GM21717 (cell line): ENCODE measurements around the gene B3GNT5.
"Not testable (repeated sequence)": the region's sequence is repeated elsewhere in the genome, so short reads cannot be mapped to it uniquely, and the experiment has no call there.

Experiments
- ATAC-seq: cut with Tn5 transposase; IDR thresholded peaks from one replicate; pipeline ENCODE4 v1.9.1; 2021; ENCODE audit warnings: mild to moderate bottlenecking, moderate library complexity; ENCODE audit not compliant: unreplicated experiment

The B3GNT5 gene

GRCh38 chr3:183229178-183229577, 23.9 kb upstream of the B3GNT5 start:
- no peak for ATAC-seq

GRCh38 chr3:183230251-183230650, 22.8 kb upstream of the B3GNT5 start:
- ATAC-seq = not testable (repeated sequence)

DNA sequence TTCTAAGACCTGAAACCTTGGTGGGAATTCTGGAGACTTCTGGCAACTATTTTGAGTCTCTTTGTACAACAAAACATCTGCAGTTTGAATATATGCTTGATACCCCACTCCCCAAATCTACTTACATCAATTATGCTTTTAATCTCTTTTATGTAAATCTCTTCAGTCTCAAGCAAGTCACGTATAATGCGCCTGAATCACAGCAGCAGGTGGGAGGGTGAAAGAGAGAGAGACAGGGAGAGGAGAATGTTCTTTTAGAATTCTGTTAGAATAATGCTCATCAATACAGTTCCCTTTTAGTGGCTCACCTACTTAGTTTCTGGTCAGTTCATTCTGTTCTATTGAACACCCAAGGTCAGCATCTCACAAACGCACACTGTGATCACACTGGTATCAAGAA, 22.2 kb upstream of the B3GNT5 start:
- ATAC-seq = no peak

DNA sequence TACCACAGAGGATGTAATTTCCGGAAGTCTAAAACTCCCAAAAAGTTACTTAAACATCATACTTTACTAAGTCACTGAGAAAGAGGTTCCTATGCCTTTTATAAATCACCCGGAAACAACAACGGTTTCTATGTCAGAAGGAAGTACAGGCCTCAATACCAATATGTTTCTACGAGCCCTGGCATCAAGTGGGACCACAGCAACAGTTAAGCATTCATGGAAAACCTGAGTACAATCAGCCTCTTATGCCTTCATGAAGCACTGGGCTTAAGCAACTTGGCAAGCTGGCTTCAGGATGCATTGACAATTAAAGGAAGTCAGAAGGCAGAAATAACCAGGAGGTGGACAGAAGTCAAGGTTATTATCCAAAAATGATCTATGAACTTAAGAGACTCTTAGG, 19.1 kb upstream of the B3GNT5 start:
- no peak for ATAC-seq

GRCh38 chr3:183239046-183239445, 14.0 kb upstream of the B3GNT5 start:
- ATAC-seq = no peak

DNA sequence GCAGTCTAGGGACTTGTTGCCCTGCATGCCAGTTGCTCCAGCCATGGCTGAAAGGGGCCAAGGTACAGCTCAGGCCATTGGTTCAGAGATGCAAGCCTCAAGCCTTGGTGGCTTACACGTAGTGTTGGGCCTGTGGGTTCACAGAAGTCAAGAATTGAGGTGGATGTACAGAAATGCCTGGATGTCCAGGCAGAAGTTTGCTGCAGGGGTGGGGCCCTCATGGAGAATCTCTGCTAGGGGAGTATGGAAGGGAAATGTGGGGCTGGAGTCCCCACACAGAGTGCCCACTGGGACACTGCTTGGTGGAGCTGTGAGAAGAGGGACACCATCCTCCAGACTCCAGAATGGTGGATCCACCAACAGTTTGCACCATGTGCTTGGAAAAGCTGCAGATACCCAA, 10.6 kb upstream of the B3GNT5 start:
- ATAC-seq = no peak

DNA sequence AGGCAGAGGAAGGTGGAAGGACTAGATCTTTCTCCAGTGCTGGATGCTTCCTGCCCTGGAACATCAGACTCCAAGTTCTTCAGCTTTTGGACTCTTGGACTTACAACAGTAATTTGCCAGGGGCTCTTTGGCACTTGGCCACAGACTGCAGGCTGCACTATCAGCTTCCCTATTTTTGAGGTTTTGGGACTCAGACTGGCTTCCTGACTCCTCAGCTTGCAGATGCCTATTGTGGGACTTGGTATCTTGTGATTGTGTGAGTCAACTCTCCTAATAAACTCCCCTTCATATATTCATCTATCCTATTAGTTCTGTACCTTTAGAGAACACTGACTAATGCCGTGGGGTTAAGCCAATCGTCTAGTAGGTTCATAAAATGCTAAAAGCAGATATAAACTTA, 8.8 kb upstream of the B3GNT5 start:
- no peak for ATAC-seq

DNA sequence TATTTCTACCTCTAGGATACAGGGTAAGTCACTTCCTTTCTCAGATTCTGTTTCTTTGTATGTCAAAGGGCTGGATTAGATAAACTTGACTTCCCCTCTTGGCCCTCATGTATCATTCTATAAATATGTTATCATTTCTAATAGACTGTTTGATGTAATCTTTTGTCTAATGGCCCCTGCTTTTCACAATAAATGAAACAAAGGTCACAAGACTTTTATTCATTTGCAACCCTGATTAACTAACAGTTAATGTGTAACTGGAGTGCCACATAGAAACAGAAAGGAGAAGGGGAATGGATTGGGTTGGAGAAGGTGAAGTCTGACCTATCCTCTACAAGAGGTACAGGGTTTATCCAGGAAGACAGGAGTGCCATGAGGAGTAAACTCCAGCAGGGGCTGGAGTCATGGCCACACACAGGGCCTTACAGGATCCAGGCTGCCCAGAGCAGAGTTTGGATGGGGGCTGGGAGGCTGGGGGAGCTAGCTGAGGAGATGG, 8.0 kb upstream of the B3GNT5 start:
- ATAC-seq = no peak

DNA sequence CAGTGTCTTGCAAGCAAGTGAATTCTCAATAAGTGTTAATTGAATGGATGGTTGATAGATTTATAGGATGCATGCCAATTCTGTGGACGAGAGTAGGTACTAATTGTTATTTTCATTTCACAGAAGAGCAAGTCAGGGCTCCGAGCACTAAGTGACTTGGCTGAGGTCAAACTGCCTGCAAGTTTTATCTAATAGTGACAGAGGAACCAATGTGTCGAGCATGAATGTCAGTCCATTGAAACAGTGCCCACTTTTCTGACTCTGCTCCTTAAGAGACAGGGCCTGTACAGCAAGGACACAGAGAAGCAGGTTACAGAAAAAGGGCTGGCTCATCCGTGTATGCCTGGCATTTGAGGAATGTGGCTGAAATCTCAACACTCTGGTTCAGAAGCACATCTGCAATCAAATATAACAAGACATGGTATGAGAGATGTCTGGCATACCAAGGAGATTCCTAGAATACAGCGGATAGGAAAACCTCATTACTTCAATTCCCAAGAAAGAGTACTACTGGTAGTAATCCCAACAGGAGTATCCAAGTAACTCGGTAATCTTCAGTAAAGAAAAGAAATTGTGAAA, 6.0 kb upstream of the B3GNT5 start:
- no peak for ATAC-seq

DNA sequence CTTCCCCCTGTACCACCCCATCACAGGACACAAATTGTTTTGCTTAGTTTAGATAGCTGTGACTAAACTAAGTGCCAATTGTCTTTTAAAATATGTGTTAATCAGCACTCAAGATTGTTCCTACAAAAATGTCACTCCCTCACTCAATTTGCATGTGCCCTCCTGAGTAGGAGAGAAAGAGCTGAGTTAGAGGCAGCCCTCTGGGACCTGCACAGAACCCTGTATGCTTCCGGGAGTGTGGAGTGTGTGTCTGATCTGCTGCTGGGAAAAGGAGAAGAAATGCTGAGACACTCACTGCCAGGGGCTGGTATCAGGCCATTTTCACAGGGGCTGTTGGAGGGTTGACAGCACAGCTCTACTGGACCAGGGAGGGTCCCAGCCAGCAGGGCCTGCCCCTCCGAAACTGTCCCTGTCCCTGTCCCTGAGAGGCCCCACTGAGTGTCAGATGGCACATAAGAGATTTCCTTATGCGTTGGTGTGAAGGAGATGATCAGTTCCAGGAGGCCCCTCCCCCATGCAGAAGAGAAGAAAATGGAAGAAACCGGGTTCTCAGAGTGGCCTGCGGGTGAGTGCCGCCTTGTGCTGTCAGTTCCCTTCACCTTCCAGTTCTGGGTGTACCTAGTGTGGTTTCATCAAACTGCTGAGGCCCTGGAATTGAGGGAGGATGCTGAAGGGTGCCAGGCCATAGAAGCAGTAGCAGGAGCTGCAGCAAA, 3.9 kb upstream of the B3GNT5 start:
- ATAC-seq = no peak

GRCh38 chr3:183252118-183252782, 803 bp upstream of the B3GNT5 start:
- no peak for ATAC-seq

GRCh38 chr3:183253528-183254486, 754 bp downstream of the B3GNT5 start:
- no peak for ATAC-seq

DNA sequence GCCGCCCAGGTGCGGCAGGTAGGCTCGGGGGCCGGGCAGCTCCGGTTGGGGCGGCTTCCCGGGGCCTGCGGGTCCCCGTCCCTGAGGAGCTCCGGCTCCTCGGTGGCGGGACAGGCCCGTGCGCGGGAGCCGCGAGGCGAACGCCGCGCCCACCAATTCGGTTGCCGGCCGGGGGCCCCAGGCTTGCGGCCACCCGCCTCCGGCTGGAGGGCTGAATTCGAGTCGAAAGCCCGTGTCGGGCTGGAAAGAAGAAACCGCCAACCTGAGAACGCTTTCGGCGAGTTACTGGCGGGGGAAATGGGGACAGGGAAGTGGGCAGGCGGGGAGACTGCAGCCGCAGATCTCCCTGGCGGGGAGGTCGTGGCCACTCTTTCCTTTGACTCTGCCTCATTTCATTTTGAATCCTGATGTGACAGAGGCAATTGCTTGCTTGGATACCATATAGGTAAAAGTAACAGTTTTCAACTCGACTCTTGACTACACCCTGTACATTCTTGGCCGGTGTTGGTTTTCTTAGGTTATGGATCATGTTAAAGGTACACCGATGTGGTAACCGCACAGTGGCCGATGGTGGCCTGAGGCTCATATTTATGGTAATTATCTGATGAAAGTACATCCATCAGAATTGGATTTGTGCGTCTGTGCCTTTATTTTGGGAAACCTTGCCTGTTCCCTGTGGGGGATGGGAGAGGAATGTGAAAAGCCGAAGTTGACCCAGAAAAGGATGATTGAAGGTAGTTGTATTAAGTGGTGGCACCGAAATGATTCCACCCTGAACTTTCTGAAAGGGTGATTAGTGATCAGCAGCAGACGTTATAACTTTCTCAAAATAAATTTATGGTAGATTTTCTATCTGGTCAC, 1.7 kb downstream of the B3GNT5 start:
- ATAC-seq = no peak

DNA sequence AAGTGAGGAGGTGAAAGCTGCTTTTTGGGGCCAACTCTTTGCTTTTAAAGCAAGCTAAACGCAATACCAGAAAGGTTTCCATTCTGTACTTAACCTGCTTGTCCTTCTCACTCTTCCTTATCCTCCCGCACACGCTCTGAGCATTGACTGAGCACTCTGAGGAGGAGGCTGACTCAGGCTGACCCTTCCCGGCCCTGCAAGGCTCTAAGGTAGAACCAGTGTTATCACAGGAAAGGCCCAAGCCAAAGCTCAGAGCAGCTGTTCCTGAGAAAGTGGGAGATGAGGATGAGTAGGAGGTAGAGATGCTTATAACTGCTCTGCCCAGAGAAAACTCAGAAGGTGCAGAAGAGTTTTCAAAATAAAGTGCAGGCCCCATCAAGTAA, 2.3 kb downstream of the B3GNT5 start:
- no peak for ATAC-seq

DNA sequence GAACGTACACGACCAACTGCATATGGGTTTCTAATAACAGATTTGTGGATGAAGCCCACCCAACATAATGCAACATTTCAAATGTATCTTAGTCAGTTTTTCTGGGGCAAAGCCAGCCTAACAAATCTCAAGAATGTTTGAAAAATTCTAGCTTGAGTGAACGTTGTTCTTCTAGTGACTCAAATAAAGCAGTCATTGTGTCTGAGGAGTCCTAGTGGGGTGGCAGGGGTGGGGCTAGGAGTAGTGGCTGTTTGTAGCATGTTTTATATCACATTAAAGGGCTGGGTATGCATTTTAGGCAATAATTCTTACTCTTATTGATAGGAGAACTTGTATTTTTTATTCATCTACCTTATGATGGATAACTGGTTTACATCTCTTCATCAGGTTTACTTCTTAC, 6.0 kb downstream of the B3GNT5 start:
- no peak for ATAC-seq

DNA sequence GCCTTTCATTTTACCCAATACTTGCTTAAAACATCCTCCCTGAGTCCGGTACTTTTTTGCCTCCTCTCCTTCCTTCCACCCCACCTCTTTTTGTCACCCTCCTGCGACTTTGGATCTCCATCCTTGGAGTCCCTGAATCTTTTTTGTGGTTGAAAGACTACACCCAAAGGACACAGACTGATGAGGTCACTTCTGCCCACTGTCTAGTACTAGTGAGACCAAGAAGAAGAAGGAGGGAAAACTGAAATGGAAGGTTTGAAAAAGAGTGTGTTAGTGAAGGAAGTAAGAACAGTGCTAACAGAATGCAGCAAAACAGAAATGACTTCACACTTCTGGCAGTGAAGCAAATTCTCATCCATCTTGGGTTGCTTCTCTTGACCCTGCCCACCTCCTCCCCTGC, 6.6 kb downstream of the B3GNT5 start:
- ATAC-seq = no peak

GRCh38 chr3:183260167-183260904, 7.3 kb downstream of the B3GNT5 start:
- ATAC-seq = no peak

DNA sequence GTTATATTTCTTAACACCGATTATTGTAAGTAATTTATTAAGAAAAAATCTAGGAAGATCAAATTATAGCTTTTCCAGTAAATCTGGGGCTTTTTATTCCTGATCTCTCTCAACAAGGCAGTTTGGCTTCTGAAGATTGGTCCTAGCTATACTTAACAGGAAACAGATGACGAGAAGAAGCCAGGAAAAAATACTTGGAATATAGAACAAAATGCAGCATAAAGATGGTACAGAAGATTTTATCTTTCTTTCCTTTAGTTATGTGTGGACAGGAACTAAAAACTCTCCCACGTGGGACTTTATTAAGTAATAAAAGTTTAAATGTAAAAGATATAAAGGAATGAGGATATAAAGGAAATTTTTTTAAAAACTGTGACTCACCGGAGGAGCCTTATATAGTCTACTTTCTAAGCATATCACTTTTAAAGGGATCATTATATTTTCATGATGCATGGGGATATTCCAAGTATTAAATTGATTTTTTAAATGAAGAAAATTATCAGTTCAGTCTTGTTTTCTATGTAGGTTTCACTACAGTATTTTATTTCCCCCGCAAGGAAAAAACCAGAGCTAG, 8.2 kb downstream of the B3GNT5 start:
- ATAC-seq = no peak

- no peak for ATAC-seq
Measured at GRCh38 chr3:183262875-183263378, 9.9 kb downstream of the B3GNT5 start.
